Panc1 (cell line): ENCODE measurements around the gene HSD17B1.

ENCODE experiments used
- POLR2AphosphoS5 ChIP-seq: IDR thresholded peaks from 2 replicates; pipeline ENCODE4 v1.6.1; 2012; ENCODE audit warnings: mild to moderate bottlenecking, low read depth, low read length, moderate library complexity
- SIN3A ChIP-seq: IDR thresholded peaks from 2 replicates; pipeline ENCODE4 v1.6.1; 2012; ENCODE audit warnings: low read depth, mild to moderate bottlenecking, low read length, moderate library complexity, borderline replicate concordance; ENCODE audit not compliant: insufficient read depth
- TF ChIP-seq, protein P1 (sequence below): fragments of 450-650 bp; IDR thresholded peaks from 2 replicates; pipeline ENCODE4 v1.5.1; 2017; ENCODE audit warnings: mild to moderate bottlenecking

DNA sequence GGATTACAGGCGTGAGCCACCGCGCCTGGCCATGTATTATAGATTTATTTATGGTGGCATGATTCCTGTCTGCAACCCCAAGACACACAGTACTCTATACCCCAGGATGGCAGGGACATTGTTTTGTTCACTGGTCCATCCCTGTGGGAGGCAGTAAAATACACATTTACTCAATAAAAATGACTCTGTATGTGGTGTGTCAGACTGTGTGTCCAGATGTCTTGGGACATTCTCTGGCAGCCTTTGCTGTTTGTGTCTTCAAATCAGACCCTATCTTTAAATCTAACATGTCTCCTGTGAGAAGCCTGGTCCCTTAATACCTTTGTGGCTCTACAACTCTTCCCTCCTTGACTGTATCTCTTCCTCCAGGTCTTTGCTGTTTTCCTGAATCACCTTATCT is 7.5 kb downstream of the HSD17B1 start:
- TF ChIP-seq, protein P1, sequence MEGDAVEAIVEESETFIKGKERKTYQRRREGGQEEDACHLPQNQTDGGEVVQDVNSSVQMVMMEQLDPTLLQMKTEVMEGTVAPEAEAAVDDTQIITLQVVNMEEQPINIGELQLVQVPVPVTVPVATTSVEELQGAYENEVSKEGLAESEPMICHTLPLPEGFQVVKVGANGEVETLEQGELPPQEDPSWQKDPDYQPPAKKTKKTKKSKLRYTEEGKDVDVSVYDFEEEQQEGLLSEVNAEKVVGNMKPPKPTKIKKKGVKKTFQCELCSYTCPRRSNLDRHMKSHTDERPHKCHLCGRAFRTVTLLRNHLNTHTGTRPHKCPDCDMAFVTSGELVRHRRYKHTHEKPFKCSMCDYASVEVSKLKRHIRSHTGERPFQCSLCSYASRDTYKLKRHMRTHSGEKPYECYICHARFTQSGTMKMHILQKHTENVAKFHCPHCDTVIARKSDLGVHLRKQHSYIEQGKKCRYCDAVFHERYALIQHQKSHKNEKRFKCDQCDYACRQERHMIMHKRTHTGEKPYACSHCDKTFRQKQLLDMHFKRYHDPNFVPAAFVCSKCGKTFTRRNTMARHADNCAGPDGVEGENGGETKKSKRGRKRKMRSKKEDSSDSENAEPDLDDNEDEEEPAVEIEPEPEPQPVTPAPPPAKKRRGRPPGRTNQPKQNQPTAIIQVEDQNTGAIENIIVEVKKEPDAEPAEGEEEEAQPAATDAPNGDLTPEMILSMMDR: no peak
- TF ChIP-seq POLR2AphosphoS5: no peak
- TF ChIP-seq SIN3A: no peak
